Osteocyte (in vitro differentiated cells): ENCODE data around the gene POPDC3. TPM values are rescaled to one million over a fixed set of nuclear protein-coding genes. Genes with fewer than 3 reads are reported as not detected.

Source experiments
- DNase-seq: peaks from one replicate; pipeline ENCODE4 v3.0.0; 2021; ENCODE audit warnings: mixed read lengths; ENCODE audit not compliant: unreplicated experiment; ENCODE audit errors: extremely low spot score
- H3K27ac Mint-ChIP-seq: one replicate; pipeline ENCODE4 v1.8.0; 2021; ENCODE audit warnings: mild to moderate bottlenecking, mixed read lengths; ENCODE audit not compliant: unreplicated experiment
- H3K27me3 Mint-ChIP-seq: one replicate; pipeline ENCODE4 v1.8.0; 2021; ENCODE audit warnings: mixed read lengths; ENCODE audit not compliant: unreplicated experiment
- H3K36me3 Mint-ChIP-seq: one replicate; pipeline ENCODE4 v1.8.0; 2021; ENCODE audit warnings: mixed read lengths; ENCODE audit not compliant: unreplicated experiment
- H3K4me1 Mint-ChIP-seq: one replicate; pipeline ENCODE4 v1.8.0; 2021; ENCODE audit warnings: mixed read lengths; ENCODE audit not compliant: unreplicated experiment
- H3K4me3 Mint-ChIP-seq: one replicate; pipeline ENCODE4 v1.8.0; 2021; ENCODE audit warnings: mild to moderate bottlenecking, moderate library complexity, mixed read lengths; ENCODE audit not compliant: unreplicated experiment
- H3K9me3 Mint-ChIP-seq: one replicate; pipeline ENCODE4 v1.8.0; 2021; ENCODE audit warnings: mixed read lengths; ENCODE audit not compliant: unreplicated experiment
- total RNA-seq: library from RNA; stranded (reverse); gene quantifications from 2 replicates; pipeline ENCODE4 v1.2.1, GENCODE V29; 2021
- TF ChIP-seq, protein P1 (sequence below): fragments of 200-600 bp; sonication (generic); IDR thresholded peaks from 2 replicates; pipeline ENCODE4 v1.5.0; 2021; ENCODE audit warnings: antibody characterized with exemption, mild to moderate bottlenecking, moderate library complexity

The POPDC3 gene
- total RNA-seq, 1 donor from 2014 or later, result 2.1 TPM

DNA sequence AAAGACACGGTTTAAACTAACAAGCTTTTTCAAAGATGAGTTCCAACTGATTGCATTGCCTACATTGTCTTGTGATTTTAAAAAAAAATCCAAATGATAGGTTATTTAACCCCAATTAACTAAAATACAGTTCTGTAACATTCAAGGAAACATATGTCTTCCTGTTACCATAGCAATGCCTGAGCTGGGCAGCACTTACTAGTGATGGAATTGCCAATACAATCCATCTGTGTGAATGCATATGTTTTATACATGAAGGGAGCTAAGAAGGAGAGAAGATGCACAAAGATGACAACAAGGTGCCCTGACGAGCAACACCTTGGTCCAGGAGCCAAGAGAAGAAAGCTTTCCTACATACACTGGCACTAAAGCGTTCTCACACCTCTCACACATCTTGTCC lies 68.7 kb downstream of the POPDC3 start:
- H3K4me1 Mint-ChIP-seq, result no peaks in the 10 kb centered on the region
- TF ChIP-seq, protein P1, sequence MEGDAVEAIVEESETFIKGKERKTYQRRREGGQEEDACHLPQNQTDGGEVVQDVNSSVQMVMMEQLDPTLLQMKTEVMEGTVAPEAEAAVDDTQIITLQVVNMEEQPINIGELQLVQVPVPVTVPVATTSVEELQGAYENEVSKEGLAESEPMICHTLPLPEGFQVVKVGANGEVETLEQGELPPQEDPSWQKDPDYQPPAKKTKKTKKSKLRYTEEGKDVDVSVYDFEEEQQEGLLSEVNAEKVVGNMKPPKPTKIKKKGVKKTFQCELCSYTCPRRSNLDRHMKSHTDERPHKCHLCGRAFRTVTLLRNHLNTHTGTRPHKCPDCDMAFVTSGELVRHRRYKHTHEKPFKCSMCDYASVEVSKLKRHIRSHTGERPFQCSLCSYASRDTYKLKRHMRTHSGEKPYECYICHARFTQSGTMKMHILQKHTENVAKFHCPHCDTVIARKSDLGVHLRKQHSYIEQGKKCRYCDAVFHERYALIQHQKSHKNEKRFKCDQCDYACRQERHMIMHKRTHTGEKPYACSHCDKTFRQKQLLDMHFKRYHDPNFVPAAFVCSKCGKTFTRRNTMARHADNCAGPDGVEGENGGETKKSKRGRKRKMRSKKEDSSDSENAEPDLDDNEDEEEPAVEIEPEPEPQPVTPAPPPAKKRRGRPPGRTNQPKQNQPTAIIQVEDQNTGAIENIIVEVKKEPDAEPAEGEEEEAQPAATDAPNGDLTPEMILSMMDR, result no peak
- H3K27me3 Mint-ChIP-seq, result no peaks in the 10 kb centered on the region
- H3K9me3 Mint-ChIP-seq, result no peaks in the 10 kb centered on the region
- H3K27ac Mint-ChIP-seq, result no peak overlapping the region
- H3K36me3 Mint-ChIP-seq, result peaks cover 14% of the 10 kb centered on the region
- no peak for DNase-seq
- H3K4me3 Mint-ChIP-seq, result no peak overlapping the region

DNA sequence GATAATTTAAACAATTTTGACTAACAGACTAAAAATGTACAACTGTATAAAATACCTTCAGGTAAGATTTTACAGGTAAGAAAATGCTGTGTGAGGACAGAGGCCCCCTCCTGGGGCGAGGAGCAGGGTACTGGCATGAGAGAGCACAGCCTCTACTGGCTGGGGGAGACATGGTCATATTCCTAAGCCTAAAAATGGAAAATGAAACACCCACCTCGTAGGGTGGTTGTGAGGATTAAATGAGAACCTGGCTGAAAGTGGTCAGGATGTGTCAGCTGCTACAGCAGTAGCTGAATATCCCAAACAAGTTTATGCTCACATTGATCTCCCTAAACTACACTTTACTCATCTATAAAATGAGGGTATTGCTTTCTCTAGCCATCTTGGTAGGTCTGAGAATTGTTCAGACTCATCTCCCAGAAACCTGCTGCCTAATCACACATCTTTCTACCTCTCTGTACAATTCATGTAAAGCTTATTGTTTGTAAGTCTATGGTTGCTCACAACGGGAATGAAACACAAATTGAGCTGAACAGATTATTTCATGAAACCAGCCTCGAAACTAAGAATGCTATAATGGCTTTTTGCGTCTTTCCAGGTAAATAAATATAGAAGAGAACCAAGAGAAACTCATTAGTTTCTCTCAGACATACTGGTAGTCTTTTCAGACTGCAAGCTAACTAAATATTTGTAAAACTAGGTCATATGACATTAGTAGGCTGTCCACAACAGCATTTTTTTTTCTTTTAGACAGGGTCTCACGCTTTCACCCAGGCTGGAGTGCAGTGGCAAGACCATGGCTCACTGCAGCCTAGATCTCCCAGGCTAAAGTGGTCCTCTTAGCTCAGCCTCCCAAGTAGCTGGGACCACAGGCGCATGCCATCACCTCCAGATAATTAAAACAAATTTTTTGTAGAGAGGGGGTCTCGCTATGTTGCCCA lies 69.6 kb downstream of the POPDC3 start:
- Mint-ChIP-seq H3K36me3 (peaks cover 11% of the 10 kb centered on the region), H3K4me1 (no peaks in the 10 kb centered on the region), H3K27me3 (no peaks in the 10 kb centered on the region), H3K9me3 (no peaks in the 10 kb centered on the region), H3K27ac (no peak overlapping the region), H3K4me3 (no peak overlapping the region)
- TF ChIP-seq, protein P1, result no peak
- no peak for DNase-seq

DNA sequence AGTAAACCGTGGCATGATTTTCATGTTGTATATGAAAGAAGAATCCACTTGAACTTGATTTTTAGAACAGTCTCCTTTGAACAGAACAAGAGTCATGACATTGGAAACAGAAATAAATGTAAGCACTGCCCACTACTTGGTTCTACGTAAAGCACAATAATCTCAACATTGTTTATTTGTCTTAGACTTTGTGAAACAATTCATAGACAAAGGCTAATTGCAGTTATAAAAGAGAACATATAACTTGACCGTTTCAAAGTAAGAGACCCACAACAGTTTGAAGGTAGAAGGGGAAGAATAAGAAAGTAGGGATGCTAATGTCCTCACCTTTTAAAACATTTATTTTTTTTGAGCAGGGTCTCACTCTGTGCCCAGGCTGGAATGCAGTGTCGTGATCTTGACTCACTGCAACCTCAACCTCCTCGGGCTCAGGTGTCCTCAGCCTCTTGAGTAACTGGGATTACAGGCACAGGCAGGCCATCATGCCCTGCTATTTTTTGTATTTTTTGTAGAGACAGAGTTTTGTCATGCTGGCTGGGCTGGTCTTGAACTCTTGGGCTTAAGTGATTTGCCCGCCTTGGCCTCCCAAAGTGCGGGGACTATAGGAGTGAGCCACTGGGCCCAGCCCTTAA lies 71.1 kb downstream of the POPDC3 start:
- Mint-ChIP-seq H3K9me3 (no peaks in the 10 kb centered on the region), H3K36me3 (peaks cover 10% of the 10 kb centered on the region), H3K4me3 (no peak overlapping the region), H3K27ac (no peak overlapping the region), H3K4me1 (no peaks in the 10 kb centered on the region), H3K27me3 (no peaks in the 10 kb centered on the region)
- DNase-seq, result no peak
- TF ChIP-seq, protein P1, result no peak

Other genes starting within 250 kb of the POPDC3 start
- 0.10 TPM in 1 of 2 replicates, not detected in the other for gene LIN28B, start 222.9 kb downstream of the POPDC3 start, total RNA-seq
- 35.7 and 36.9 TPM in 2 replicates for gene PREP, start 223.1 kb upstream of the POPDC3 start, total RNA-seq